ENCODE measurements around the gene LGALS4.
"Not testable (repeated sequence)": the region's sequence is repeated elsewhere in the genome, so short reads cannot be mapped to it uniquely, and the experiment has no call there.

LGALS4 gene

DNA sequence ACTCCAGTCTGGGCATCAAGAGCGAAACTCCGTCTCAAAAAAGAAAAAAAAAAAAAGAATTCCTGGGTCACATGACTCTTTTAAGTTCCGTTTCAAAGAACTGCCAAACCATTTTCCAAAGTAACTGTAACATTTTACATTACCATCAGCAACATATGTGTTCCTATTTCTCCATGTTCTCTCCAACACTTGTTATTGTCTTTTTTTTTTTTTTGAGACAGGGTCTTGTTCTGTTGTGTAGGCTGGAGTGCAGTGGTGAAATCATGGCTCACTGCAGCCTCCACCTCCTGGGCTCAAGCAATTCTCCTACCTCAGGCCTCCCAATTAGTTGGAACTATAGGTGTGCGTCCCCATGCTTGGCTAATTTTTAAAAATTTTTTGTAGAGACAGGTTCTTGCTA lies 17.2 kb downstream of the LGALS4 start:
- DNase-seq (ENCODE audit: low spot score) = no peak

DNA sequence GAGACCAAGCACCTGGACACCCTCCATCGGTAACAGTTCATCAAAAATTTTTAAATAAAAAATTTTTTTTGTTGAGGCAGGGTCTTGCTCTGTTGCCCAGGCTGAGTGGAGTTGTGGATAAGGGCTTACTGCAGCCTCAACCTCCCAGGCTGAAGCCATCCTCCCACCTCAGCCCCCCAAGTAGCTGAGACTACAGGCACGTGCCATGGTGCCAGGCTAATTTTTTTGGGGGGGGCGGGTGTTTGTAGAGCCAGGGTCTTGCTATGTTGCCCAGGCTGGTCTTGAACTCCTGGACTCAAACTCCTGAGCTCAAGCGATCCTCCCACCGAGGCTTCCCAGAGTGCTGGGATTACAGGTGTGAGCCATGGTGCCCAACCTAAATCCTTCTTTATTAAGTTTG lies 19.1 kb downstream of the LGALS4 start:
- no peak for DNase-seq (ENCODE audit: low spot score)

DNA sequence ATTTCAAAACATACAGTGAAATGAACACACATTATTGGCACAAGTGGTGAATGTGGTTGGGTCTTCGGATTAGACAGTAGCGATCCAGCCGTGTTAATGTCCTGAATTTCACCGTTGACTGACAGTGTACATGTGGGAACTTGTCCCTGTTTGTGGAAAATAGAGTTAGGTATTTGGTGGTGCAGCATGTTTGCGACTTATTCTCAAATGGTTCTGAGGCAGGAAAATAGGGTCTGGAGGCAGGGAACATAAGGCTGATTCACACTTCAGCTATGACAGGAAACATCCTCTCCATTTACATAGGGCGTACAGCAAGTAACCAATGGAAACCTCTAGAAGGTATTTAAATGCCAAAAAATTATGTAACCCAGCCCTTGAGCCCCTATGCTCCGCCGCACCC lies 19.6 kb downstream of the LGALS4 start:
- DNase-seq (ENCODE audit: low spot score) = no peak

DNA sequence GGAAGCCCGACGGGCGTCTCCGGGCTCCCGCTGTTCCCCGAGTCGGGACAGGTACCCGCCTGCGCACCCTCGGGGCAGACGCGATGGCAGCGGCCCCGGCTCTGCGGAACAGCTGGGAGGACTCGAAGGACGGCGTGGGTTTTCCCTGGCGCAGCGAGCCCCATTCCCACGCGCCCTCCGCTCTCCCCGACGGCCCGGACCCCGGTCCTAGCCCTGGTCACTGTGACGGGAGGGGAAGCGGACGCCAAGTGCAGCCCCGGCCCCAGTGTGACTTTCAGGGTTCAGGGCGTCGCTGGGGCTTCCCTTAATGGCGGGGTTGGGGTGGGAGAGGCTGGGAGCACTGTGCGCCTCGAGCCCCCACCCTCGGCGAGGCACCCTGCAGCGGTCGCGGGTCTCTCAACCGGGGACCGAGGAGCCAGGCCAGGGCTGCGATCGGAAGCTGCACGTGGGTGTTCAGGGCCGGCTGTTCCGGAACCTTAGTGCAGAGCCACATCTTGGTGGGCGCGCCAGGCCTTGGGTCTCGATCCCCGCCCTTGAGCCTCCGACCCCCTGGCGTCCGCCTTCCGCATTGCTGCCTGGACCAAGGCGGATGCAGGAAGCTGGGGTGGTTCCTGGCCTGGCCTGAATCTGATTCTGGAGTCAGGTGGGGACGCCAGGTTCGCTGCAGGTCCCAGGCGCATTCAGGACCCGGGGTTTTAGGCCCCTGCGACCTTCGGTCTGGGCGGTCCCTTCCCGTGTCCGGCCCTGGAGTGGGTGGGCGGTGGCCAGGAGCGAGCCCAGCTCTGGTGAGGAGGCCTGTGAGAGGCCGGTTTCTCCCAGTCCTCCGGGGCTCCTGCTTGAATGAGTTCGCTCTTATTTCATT lies 20.3 kb downstream of the LGALS4 start:
- DNase-seq (ENCODE audit: low spot score) = no peak

DNA sequence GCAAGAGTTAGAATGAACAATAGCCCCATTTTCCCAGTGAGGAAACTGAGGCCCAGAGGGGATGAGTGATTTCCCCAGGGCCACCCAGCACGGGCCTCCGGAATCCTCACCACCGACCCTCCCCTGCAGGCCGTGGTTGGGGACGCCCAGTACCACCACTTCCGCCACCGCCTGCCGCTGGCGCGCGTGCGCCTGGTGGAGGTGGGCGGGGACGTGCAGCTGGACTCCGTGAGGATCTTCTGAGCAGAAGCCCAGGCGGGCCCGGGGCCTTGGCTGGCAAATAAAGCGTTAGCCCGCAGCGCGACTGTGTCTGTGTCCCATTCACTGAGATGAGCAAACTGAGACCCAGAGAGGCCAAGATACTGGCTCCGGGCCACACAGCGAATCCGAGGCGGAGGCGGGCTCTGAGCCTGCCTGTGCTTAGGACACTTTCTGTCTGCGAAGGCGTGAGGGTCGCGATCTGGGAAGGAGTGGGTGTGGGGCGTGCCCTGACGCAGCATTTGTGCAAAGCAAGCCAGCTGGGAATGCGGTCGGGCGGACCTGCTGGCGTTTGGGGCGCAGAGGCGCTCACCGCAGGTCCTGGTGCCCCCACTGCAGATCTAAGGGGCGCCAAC lies 21.2 kb downstream of the LGALS4 start:
- not testable (repeated sequence) for DNase-seq (ENCODE audit: low spot score)

DNA sequence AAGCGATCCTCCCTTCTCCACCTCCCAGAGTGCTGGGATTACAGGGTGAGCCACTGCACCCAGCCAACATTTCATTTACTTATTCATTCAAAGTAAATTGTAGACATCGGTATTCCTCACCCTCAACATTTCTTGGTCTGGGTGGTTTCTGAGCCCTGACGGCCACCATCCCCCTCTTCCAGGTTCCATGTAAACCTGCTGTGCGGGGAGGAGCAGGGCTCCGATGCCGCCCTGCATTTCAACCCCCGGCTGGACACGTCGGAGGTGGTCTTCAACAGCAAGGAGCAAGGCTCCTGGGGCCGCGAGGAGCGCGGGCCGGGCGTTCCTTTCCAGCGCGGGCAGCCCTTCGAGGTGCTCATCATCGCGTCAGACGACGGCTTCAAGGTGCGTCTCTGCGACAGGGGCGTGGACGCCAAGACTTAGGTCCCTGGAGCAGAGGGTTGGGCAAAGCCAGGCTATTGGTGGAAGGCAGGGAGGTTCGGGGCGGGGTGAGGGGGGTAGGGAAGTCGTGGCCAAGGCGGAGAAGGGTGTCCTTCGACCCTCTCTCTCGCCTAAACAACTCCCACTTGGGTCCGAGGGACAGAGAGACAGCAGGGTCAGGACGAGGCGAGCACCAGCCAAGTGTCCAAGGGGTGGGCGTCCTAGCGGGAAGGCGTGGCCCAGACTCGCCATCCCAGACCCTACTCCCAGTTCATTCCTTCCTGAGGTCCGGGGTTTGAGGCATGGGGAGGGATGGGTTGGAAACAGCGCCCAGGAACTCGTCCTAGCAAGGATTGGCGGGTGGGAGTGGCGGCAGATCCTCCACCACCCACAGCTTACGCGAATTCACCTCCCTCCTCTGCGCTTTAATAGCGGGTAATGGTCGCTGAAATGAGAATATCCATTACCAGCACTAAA lies 22.0 kb downstream of the LGALS4 start:
- not testable (repeated sequence) for DNase-seq (ENCODE audit: low spot score)

DNA sequence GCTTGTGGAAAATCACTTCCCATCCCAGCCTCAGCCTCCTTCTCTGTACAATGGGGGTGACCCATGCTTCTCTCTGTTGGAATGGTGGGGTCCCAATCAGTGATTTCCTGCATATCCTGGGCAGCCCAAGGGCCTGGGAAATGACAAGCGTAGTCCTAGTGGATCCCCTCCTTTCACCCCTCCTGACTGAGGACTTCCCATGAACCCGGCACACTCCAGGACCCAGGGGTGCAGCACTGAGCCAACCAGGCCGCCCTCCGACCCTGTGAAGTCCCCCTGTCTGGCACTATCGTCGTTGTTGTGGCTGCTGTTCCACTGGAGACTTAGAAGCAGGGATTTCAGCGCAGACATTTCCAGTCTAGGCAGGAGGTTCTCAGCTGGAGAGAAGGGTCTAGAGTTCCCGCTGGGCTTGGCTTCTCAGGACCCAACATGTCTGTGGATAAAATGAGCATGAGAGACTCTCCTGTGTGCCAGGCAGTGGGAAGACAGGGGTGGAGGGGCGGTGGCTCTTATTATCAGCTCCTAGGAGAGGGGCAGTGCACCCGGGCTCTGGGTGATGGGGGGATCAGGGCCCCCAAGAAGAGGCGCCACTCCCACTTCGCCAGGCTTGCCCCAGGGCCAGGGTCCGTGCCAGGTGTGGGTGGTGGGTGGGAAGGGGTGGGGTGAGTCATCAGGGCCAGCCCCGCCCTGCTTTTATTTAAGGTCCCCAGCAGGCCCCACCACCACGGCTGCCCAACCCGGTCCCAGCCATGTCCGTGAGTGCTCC lies 24.1 kb downstream of the LGALS4 start, which contains the start of gene LGALS7B:
Gene LGALS7B, plus strand, starts transcription at position 723 of the 766 bp plus-strand sequence. Its CDS starts 27 bp downstream, at position 750.
- no peak for DNase-seq (ENCODE audit: low spot score)

DNA sequence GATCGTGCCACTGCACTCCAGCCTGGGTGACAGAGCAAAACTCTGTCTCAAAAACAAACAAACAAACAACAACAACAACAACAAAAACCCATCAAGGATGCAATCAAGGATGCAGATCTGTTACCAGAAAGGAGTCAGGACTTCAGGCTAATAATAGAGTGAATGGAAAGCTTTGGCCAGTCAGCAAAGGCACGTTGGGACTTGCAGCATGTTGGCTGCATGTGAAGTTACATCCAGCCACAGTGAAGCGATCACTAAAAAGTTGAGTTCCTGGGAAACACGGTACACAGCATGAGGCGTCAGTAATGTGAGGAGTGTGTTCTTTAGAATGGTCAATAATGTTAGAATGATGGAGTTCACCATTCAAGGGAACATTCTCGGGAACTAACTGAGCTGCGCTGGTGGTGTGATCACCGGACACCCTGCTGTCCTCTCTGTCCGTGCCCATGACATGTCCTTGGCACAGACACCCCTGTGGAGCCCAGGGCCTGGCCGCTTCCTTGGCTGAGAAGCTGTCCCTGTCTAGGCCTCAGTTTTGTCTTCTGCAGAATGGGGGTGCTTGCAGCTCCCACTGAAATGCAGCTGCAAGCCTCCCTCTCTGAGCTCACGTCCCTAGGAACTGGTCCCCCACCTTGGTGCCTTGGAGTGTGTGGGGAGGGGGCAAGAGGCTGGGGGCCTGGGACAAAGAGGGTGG lies 26.0 kb downstream of the LGALS4 start:
- no peak for DNase-seq (ENCODE audit: low spot score)

DNA sequence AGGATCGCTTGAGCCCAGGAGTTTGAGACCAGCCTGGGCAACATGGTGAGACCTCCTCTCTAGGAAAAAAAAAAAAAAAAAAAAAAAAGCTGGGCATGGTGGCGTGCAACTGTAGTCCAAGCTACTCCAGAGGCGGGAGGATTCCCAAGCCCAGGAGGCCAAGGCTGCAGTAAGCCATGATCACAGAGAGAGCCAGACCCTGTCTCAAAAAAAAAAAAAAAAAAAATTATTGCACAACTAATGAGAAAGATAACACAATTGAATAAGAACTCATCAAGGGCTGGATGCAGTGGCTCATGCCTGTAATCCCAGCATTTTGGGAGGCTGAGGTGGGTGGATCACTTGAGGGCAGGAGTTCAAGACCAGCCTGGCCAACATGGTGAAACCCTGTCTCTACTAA lies 26.7 kb downstream of the LGALS4 start:
- not testable (repeated sequence) for DNase-seq (ENCODE audit: low spot score)

DNA sequence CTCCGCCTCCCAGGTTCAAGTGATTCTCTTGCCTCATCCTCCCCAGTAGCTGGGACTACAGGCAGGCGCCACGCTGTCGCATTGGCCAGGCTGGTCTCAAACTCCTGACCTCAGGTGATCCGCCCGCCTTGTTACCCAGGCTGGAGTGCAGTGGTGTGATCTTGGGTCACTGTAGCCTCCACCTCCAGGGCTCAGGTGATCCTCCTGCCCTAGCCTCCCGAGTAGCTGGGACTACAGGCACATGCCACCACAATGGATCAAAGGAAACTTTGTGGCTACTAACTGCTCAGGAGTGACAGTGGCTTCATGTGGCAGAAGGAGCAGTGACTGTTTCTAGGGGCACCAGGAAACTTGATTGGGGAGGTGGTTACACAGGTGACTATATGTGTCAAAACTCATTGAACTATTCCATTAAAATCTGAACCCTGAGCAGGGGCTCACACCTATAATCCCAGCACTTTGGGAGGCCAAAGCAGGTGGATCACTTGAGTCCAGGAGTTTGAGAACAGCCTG lies 27.5 kb downstream of the LGALS4 start:
- no peak for DNase-seq (ENCODE audit: low spot score)

DNA sequence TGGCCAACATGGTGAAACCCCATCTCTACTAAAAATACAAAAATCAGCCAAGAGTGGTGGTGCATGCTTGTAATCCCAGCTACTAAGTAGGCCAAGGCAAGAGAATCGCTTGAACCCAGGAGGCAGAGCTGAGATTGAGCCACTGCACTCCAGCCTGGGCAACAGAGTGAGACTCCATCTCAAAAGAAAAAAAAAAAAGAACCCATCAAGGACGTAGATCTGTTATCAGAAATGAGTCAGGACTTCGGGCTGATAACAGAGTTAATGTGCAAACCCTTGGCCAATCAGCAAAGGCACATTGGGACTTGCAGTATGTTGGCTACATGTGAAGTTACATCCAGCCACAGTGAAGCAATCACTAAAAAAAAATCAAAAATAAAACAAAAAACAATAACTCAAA lies 28.5 kb downstream of the LGALS4 start:
- DNase-seq (ENCODE audit: low spot score) = no peak

DNA sequence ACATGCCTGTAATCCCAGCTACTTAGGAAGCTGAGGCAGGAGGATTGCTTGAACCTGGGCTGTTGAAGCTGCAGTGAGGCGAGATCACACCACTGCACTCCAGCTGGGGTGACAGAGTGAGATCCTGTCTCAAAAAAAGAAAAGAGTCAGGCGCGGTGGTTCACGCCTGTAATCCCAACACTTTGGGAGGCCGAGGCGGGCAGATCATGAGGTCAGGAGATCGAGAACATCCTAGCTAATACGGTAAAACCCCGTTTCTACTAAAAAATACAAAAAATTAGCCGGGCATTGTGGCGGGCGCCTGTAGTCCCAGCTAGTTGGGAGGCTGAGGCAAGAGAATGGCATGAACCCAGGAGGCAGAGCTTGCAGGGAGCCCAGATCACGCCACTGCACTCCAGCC lies 30.5 kb downstream of the LGALS4 start:
- DNase-seq (ENCODE audit: low spot score) = not testable (repeated sequence)

DNA sequence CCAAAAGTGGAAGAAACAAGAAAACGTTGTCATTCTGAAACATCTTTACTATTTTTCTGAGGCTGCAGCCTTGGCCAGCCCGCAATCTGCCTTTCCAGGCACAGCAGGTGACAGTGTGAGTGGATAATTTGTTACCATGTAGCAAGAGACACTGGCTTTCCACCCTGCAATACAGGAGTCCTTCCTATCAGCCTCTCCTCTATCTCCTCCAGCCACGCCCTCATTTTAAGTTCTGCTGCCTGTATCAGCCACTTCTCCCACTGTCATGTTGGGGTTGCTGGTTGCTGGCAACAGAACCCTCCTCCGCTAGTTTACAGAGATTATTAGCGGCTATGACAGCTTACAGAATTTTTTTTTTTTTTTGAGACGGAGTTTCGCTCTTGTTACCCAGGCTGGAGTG lies 31.7 kb downstream of the LGALS4 start:
- no peak for DNase-seq (ENCODE audit: low spot score)

DNA sequence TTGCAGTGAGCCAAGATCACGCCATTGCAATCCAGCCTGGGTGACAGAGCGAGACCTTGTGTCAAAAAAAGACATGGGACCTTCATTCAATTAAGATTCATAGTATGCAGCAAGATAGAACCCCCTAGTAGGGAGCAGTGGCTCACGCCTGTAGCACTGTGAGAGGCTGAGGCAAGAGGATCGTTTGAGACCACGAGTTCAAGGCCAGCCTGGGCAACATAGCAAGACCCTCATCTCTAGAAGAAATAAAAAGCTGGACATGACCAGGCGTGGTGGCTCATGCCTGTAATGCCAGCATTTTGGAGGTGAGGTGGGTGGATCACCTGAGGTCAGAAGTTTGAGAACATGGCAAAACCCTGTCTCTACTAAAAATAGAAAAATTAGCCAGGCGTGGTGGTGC lies 32.3 kb downstream of the LGALS4 start:
- DNase-seq (ENCODE audit: low spot score) = no peak

DNA sequence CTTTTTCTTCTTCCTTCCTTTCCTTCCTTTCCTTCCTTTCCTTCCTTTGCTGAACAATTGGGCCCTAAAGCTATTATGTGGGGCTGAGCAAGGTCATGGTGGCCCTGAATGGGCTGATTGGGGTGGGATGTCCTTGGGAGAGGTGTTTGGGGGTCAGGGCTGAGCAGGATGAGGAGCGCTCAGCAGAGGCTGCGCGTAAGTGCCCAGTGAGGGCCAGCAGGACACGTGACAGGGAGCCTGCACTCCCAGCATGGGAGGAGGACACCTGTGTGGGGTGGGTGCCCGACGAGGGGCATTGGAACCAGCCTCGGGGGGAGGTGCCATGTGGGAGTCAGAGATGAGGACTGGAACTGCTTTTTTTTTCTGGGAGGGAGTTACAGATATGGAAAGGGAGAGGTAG lies 34.0 kb downstream of the LGALS4 start:
- DNase-seq (ENCODE audit: low spot score) = no peak

DNA sequence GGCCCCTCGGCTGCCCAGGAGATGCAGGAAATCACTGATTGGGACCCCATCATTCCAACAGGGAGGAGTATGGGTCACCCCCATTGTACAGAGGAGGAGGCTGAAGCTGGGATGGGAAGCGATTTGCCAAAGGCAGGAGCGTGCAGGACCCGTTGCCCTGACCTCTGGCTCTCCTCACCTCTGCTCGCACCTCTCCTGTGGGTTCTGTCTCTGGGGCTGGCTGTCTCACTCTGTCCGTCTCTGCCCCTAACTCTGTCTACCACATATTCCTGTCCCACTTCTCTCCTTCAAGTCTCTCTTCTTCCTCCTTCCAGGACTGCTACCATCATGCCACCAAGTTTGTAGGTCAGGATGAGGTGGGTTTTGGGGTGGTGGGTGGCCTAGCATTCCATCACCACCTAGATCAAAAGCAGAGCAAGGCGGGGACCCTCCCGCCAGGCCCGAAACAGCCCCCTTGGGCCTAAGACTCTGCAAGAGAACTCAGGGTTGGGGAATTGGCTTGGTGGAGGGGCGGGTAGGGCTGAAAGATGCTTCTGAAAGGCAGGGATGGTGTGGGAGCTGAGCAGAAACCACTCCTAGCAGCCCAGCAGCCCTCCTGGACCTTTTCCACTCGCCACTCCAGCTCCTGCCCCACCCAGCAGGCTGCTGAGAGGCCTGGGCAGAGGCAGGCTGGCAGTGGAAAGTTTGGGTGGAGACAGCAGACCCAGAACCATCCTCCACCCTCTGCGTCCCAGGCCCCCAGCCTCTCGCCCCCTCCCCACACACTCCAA lies 38.4 kb downstream of the LGALS4 start:
- DNase-seq (ENCODE audit: low spot score) = no peak

DNA sequence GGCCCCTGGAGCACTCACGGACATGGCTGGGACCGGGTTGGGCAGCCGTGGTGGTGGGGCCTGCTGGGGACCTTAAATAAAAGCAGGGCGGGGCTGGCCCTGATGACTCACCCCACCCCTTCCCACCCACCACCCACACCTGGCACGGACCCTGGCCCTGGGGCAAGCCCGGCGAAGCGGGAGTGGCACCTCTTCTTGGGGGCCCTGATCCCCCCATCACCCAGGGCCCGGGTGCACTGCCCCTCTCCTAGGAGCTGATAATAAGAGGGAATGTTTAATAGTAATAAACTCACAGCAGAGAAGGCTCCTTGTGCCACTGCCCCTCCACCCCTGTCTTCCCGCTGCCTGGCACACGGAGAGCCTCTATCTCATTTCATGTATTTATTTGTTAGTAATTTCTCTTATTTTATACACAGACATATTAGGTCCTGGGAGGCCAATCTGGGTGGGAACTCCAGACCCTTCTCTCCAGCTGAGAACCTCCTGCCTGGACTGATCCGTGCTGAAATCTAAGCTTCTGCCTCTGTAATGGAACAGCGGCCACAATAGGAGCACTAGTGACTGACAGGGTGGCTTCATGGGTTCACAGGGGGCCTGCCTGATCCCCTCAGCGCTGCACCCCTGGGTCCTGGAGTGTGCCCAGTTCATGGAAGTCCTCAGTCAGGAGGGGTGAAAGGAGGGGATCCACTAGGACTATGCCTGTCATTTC lies 39.1 kb downstream of the LGALS4 start, which contains the start of gene LGALS7:
Gene LGALS7, minus strand, starts transcription at position 49 of the 709 bp plus-strand sequence. Its CDS starts 25 bp downstream, at position 24.
- no peak for DNase-seq (ENCODE audit: low spot score)

DNA sequence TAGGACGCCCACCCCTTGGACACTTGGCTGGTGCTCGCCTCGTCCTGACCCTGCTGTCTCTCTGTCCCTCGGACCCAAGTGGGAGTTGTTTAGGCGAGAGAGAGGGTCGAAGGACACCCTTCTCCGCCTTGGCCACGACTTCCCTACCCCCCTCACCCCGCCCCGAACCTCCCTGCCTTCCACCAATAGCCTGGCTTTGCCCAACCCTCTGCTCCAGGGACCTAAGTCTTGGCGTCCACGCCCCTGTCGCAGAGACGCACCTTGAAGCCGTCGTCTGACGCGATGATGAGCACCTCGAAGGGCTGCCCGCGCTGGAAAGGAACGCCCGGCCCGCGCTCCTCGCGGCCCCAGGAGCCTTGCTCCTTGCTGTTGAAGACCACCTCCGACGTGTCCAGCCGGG lies 41.2 kb downstream of the LGALS4 start:
- DNase-seq (ENCODE audit: low spot score) = not testable (repeated sequence)

DNA sequence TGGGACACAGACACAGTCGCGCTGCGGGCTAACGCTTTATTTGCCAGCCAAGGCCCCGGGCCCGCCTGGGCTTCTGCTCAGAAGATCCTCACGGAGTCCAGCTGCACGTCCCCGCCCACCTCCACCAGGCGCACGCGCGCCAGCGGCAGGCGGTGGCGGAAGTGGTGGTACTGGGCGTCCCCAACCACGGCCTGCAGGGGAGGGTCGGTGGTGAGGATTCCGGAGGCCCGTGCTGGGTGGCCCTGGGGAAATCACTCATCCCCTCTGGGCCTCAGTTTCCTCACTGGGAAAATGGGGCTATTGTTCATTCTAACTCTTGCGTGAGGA lies 41.8 kb downstream of the LGALS4 start:
- DNase-seq (ENCODE audit: low spot score) = not testable (repeated sequence)

All from RKO (cell line).